HFF-Myc (cell line): ENCODE data around the gene CELA2B.
"Not testable (repeated sequence)": the region's sequence is repeated elsewhere in the genome, so short reads cannot be mapped to it uniquely, and the experiment has no call there.

Experiments
- DNase-seq: peaks from one replicate; pipeline ENCODE4 v3.0.0-alpha.2; 2011; ENCODE audit warnings: low read depth; ENCODE audit errors: extremely low read depth
- H3K4me3 ChIP-seq: replicated peaks from 2 replicates; pipeline ENCODE4 v1.5.1; 2011; ENCODE audit warnings: low read depth, mild to moderate bottlenecking, control low read depth, low read length
- TF ChIP-seq, protein P1 (sequence below): IDR thresholded peaks from 2 replicates; pipeline ENCODE4 v1.5.1; 2012; ENCODE audit warnings: mild to moderate bottlenecking, low read depth, low read length, control low read depth; ENCODE audit errors: missing control alignments

The CELA2B gene

DNA sequence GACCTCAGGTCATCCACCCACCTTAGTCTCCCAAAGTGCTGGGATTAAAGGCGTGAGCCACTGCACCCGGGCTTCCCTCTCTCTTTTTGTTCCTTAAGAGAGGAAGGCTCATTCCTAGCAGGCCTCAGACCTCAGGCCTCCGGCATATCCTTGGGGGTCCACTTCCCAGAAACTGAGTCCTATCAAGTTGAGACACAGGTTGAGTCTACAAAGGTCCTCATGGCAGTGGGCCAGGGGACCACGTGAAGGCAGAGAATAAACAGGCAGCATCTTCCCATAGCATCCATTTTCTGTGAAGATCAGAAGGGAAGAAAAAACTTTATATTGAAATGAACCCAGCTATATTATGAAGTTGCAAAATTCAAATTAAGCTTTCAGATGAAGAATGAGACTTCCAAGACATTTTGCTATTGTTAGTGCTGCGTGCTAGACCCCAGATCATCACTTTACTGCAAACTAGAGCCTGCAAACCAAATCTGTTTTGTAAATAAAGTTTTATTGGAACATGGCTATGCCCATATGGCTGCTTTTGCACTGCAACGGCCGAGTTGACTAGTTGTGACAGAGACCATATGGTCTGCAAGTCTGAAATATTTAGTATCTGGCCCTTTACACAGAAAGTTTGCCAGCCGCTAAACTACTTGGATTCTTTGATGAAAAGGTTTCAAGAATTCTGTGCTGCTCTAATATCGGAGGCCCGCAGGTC is 22.9 kb upstream of the CELA2B start:
- H3K4me3 ChIP-seq = no peak overlapping the region
- DNase-seq = no peak
- TF ChIP-seq, protein P1, sequence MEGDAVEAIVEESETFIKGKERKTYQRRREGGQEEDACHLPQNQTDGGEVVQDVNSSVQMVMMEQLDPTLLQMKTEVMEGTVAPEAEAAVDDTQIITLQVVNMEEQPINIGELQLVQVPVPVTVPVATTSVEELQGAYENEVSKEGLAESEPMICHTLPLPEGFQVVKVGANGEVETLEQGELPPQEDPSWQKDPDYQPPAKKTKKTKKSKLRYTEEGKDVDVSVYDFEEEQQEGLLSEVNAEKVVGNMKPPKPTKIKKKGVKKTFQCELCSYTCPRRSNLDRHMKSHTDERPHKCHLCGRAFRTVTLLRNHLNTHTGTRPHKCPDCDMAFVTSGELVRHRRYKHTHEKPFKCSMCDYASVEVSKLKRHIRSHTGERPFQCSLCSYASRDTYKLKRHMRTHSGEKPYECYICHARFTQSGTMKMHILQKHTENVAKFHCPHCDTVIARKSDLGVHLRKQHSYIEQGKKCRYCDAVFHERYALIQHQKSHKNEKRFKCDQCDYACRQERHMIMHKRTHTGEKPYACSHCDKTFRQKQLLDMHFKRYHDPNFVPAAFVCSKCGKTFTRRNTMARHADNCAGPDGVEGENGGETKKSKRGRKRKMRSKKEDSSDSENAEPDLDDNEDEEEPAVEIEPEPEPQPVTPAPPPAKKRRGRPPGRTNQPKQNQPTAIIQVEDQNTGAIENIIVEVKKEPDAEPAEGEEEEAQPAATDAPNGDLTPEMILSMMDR = no peak

DNA sequence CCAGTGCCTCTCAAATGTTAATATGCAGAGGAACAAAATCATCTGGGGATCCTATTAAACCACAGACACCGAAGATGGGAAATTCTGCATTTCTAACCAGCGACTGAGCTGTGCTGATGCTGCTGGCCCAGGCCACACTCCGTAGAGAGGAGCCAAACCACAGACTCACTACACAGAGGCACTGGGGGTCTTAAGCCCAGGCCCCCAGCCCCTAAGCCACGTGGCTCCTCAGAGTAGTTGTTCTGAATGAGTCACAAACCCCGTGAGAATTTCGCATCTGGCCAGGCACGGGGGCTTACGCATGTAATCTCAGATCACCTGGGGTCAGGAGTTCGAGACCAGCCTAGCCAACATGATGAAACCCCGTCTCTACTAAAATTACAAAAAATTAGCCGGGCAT is 22.2 kb upstream of the CELA2B start:
- TF ChIP-seq, protein P1 = no peak

DNA sequence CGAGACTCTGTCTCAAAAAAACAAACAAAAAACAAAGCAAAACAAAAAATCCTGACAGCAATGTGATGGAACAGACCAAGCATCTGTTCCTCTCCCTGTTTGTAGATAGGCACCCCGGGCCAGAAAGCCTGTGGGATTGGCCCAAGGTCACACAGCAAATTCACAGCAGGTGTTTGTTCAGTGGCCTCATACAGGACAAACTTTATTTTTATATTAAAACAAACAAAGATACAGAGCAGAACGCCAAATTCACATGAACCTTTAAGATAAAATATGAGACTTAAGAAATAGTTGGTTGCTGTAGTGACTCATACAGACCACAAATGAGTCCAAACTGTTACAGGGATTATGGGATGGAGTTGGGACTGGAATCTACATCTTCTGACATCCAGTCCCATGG is 21.6 kb upstream of the CELA2B start:
- no peak for DNase-seq
- H3K4me3 ChIP-seq = no peak overlapping the region
- TF ChIP-seq, protein P1 = no peak

More for the DNA sequence above, 22.2 kb upstream of the CELA2B start:
- no peak overlapping the region for H3K4me3 ChIP-seq
- no peak for DNase-seq

DNA sequence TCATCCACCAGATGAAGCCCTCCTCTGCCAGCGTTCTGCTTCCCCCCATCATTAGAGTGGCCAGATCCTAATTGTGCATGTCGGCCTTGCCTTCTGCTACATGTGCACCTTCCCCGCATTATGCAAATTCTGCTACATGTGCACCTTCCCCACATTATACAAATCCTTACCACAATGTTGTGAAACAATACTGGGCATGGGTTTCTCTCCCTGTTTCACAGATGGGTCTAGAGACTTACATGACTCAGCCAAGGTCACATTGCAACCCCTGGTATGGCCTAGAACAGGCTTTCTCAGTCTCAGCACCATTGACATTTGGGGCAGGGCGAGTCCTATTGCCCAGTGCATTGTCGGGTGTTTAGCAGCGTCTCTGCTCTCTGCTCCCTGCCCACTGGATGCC is 20.4 kb upstream of the CELA2B start:
- TF ChIP-seq, protein P1 = no peak
- DNase-seq = no peak
- no peak overlapping the region for H3K4me3 ChIP-seq

DNA sequence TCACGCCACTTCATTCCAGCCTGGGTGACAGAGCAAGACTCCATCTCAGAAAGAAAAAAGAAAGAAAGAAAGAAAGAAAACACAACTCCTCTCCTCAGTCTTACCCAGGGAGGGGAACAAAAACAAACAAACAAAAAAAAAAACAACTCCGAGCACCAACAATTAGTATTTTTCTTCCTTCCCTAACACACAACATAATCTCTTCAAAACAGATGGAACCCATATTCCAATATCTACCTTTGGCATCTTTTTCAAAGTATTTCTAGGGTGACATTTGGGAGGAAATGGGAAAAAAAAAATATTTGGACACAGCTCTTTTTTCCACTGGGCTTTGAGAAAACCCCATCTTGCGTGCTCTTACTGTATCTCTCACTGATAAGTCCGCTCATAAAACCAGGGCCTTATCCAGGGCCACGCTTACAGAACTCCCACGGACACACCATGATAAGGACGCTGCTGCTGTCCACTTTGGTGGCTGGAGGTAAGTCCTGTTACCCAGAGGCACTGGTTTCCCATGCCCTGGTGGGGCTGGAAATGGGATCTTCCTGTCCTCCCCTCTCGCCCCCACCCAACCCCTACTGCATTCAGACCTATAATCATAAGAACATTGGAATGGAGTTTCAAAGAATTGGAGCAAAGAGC is 19.5 kb upstream of the CELA2B start, which contains the start of gene CELA2A:
Gene CELA2A (plus strand): TSS at position 420 of the 642 bp plus-strand sequence. CDS start 22 bp downstream, at position 442.
- DNase-seq = no peak
- TF ChIP-seq, protein P1 = no peak
- no peak within 1 kb of the TSS for H3K4me3 ChIP-seq

DNA sequence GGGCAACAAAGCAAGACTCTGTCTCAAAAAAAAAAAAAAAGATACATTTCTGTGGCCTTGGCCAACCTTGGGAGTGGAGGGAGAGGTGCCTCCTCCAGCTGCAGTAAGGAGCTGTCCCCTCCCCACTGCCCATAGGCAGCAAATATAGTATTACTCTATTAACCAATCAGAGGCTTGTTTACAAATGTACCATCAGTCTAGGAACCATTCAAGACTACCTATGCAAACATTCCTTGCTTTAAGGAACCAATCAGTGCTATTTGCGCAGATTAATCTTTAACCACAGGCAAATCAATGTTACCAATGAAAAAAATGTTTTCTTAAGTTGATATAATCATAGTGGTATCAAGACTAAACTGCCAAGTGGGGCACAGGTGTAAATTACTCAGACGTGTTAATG is 18.3 kb upstream of the CELA2B start:
- TF ChIP-seq, protein P1 = no peak
- DNase-seq = no peak
- H3K4me3 ChIP-seq = no peak overlapping the region

DNA sequence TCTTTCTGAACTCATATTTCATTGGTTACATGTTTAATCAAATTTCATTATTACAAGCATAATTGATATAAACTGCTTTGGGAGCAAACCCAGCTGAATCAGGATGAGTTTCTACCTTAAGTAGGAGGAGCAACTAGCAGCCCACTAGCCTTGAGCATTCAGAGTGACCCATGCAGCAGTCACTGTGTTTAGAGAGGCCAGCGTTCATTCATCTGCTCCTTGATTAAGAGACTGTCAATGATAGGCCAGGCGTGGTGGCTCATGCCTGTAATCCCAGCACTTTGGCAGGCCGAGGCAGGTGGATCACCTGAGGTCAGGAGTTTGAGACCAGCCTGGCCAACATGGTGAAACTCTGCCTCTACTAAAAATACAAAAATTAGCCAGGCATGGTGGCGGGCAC is 17.5 kb upstream of the CELA2B start:
- H3K4me3 ChIP-seq, DNase-seq: not testable (repeated sequence)
